ENCODE results near the gene TIMM17A. TPM values are rescaled to one million over a fixed set of nuclear protein-coding genes. Genes with fewer than 3 reads are reported as not detected.

TIMM17A gene
- total and polyA plus RNA-seq, 2 of the 4 experiments (the other 2 are of a cell fraction), result 80.4 to 87.3 TPM

- no peak for TF ChIP-seq BHLHE40 (IDR thresholded peaks at IDR 0.05; ENCODE audit: low read depth, low read length)
Measured at GRCh38 chr1:201968202-201968925, 13.1 kb downstream of the TIMM17A start (continued).

DNA sequence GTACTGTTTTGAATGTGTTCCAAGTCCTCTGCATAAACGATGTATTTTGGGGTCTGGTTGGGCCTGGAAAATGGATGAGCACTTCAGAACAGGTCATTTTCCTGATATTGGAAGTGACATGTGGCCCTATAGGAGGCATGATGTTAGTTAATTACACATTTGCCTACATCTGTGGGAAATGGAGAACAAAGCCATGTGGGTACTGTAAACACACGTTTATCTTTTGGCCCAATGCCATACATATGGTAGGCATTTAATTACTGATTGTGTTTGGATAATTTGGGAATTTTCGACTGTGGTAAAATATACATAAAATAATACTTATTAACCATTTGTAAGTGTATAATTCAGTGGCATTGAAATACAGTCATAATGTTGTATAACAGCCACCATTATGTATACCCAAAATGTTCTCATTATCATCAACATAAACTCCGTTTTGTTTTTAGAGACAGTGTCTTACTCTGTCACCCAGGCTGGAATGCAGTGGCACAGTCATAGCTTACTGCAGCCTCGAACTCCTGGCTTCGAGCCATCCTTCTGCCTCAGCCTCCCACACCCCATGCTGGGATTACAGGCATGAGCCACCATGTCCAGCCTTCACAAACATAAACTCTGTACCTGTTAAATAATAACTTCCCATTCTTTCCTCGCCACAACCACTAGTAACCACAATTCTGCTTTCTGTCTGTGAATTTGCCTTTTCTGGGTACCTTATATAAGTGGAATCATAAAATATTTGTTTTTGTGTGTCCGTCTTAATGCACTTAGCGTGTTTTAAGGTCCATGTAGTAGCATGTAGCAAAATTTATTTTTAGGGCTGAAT lies 15.2 kb downstream of the TIMM17A start:
- no peak overlapping the region for H3K4me3 ChIP-seq (ENCODE audit: insufficient read depth, low read depth, low read length)
- H3K27ac ChIP-seq (ENCODE audit: insufficient read depth, low read length), result no peak overlapping the region
- no peak overlapping the region for H3K18ac ChIP-seq (ENCODE audit: low read depth, low read length)
- in situ Hi-C loops (cut with MboI; ENCODE audit: low sequenced_read_pairs), result loop anchor here (25.0 kb wide), 1 partner anchor 433 kb away; the partner anchor contains the start of gene NAV1
- H4K8ac ChIP-seq (ENCODE audit: low read depth in 2 of 2, low read length in 2 of 2), result no peak overlapping the region
- no peak overlapping the region for H2BK20ac ChIP-seq (ENCODE audit: low read depth, low read length)
- 11% methylated on average over 3 of the region's 9 CpGs; no CpG with 5 or more reads in 1 of the 2 experiments for WGBS, 2 experiments (ENCODE audit: extremely low coverage in 2 of 2, insufficient read length in 1 of 2)
- peaks cover 11 to 14% of the 10 kb centered on the region in 2 experiments for H3K79me1 ChIP-seq (ENCODE audit: low read depth in 1 of 2, low read length in 2 of 2)
- H2BK15ac ChIP-seq (ENCODE audit: low read depth, low read length), result no peak overlapping the region
- H3K36me3 ChIP-seq (ENCODE audit: control insufficient read depth, insufficient read depth, low read length), result peaks cover 29% of the 10 kb centered on the region
- BruUV-seq (replicated peaks), result no TSS peak
- H2BK120ac ChIP-seq (ENCODE audit: low read depth, low read length), result no peak overlapping the region
- no peaks in the 10 kb centered on the region for H3K9me3 ChIP-seq (ENCODE audit: control insufficient read depth, insufficient read depth, low read length)
- no peak overlapping the region for H3K14ac ChIP-seq (replicated peaks; ENCODE audit: low read depth, low read length)
- no peak overlapping the region for H3K23ac ChIP-seq (ENCODE audit: low read depth, low read length)
- POLR2A ChIA-PET (ENCODE audit: unreplicated experiment), result no interaction called here
- H3K9me1 ChIP-seq (ENCODE audit: insufficient read depth, low read length), result no peaks in the 10 kb centered on the region
- dilution Hi-C loops (cut with HindIII; ENCODE audit: low sequenced_read_pairs, unreplicated experiment), result no loop called here
- no peak overlapping the region for H2AFZ ChIP-seq (replicated peaks; ENCODE audit: low read length, poor library complexity)
- no peak overlapping the region for H2BK5ac ChIP-seq (ENCODE audit: low read depth, low read length, poor library complexity, severe bottlenecking)
- intact Hi-C loops (cut with micrococcal nuclease), result loop anchor here (10.0 kb wide), 1 partner anchor 436 kb away; the partner anchor contains the start of gene NAV1
- no peak overlapping the region for H3K56ac ChIP-seq (ENCODE audit: extremely low read depth, insufficient read depth, low read length)
- peak; percentile 58 for DNase-seq
- H3K9ac ChIP-seq (ENCODE audit: low read depth, low read length), result peak overlapping the region; percentile 6; the same call in 1 of the 2 replicates
- no peak overlapping the region for H2AK5ac ChIP-seq (ENCODE audit: low read depth, low read length)
- H4K5ac ChIP-seq (ENCODE audit: low read depth, low read length), result no peak overlapping the region
- ATAC-seq (ENCODE audit: low read depth), result peak; percentile 56; the same call in 1 of the 2 replicates
- H3K27me3 ChIP-seq (ENCODE audit: control insufficient read depth, insufficient read depth, low read length), result no peaks in the 10 kb centered on the region
- H4K20me1 ChIP-seq (ENCODE audit: insufficient read depth, low read length), result 0 out of 2 replicates have a peak, but pooled peaks cover 3% of the 10 kb centered on the region
- no peak overlapping the region for H4K91ac ChIP-seq (ENCODE audit: insufficient read depth, low read depth, low read length)
- CTCF ChIA-PET, result interaction anchor here (2.7 kb wide), 1 partner anchor 75 kb away, joined by 12 read pairs; no protein-coding TSS in a partner anchor
- no peak overlapping the region for H3K4me2 ChIP-seq (ENCODE audit: low read depth, low read length)
- H2AK9ac ChIP-seq (replicated peaks; ENCODE audit: low read depth, low read length, poor library complexity), result no peak overlapping the region
- no peaks in the 10 kb centered on the region; the same call in 1 of the 2 replicates for H3K4me1 ChIP-seq (ENCODE audit: control insufficient read depth, insufficient read depth, low read length)
- no peak overlapping the region for H3K4ac ChIP-seq (ENCODE audit: low read depth, low read length)
- no peak for TF ChIP-seq RCOR1 (IDR thresholded peaks at IDR 0.05; ENCODE audit: insufficient replicate concordance, low read length)
- no peak for TF ChIP-seq POLR2A (IDR thresholded peaks at IDR 0.05; ENCODE audit: low read depth, low read length)
- TF ChIP-seq RFX5 (IDR thresholded peaks at IDR 0.05; ENCODE audit: low read depth, low read length), result no peak
- TF ChIP-seq ELK1 (IDR thresholded peaks at IDR 0.05; ENCODE audit: borderline replicate concordance, low read depth, low read length), result no peak
- TF ChIP-seq USF2 (IDR thresholded peaks at IDR 0.05; ENCODE audit: low read depth, low read length), result no peak
- no peak for TF ChIP-seq SMC3 (IDR thresholded peaks at IDR 0.05; ENCODE audit: low read depth, low read length)
- no peak for TF ChIP-seq CTCF (conservative IDR thresholded peaks at IDR 0.05; ENCODE audit: low read depth, low read length)
- no peak for TF ChIP-seq RAD21 (IDR thresholded peaks at IDR 0.05; ENCODE audit: low read length)
- no peak for TF ChIP-seq CEBPB (IDR thresholded peaks at IDR 0.05; ENCODE audit: low read depth, low read length)

Measured in IMR-90 (cell line).